HS-27A (cell line): ENCODE measurements around the gene FAHD1.
A peak's percentile ranks its signal among the peaks of the same experiment; 100 is the strongest.
"Not testable (repeated sequence)": the region's sequence is repeated elsewhere in the genome, so short reads cannot be mapped to it uniquely, and the experiment has no call there.

Experiments used
- DNase-seq: peaks from one replicate; pipeline ENCODE4 v3.0.0-alpha.2; 2012; ENCODE audit warnings: low read depth, missing footprints

The FAHD1 gene

DNA sequence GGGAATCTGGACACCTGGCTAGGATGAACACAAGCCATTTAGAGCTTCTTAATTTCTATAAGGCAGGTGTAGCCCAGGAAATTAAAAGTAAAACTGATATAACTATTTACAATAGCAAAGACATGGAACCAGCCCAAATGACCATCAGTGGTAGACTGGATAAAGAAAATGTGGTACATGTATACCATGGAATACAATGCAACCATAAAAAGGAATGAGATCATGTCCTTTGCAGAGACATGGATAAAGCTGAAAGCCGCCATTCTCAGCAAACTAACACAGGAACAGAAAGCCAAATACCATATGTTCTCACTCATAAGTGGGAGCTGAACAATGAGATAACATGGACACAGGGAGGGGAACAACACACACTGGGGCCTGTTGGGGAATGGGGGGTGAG, 19.4 kb downstream of the FAHD1 start:
- no peak for DNase-seq

DNA sequence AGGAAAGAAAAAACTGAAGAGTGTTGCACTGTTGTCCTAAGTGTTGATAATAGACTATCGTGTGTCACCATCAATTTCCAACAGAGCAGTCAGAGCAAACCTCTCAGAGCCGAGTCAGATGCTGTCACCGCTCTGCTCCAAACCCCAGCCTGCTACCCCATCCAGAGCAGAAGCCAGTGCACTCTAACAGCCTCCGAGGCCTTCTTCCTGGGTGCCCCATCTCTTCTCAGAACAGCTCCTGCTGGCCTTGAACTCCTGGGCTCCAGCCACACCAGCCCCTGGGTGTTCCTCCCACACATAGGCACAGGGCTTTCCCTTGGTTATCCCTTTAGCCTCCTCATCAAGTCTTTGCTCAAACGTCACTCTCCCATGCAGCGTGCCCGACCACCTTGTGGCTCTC, 24.0 kb downstream of the FAHD1 start:
- DNase-seq, result no peak

DNA sequence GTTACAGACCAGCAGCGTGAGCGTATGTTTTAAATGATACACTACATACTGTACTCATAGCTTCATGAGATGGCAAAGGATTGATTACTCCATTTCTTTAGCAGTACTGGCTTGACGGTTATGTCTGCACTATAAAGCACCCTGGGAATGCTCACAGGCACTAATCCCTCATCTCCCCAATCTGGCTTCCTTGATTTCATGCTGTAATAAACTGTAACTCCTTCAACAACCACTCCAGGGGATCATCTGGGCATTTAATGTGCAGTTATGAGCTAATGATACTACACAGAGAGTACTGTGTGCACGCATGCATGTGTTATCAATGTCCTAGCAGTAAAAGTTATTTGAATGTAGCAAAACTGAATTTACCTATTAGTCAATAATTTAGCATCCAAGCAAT, 24.8 kb downstream of the FAHD1 start:
- no peak for DNase-seq

DNA sequence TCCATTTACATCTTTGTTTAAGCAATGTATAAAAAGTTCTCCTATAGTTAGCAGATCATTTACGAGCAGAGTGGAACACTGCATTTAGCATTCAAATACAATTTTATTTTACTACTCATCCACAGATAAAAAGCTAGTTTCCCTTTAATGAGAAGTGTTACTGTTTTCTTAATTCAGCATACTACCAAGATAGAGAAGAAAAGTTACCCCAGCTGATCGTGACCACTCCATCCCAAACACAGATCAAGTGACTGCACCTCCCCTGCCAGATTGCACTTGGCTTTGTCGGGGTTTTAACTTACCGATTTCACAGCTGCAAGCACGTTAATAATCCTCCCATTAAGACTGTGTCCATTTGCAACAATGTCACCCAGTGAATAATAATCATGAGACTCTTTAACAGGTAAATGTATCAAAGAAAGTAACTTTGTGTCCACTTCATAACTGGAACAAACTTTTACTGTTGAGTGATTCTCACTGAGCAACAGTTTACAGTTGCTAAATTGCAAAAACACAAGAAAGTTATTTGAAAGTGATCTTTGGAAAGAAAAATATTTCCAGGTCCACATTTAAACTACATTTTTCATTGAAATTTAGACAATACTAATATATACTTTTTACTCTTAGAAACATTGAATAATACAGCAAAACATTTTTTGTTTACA, 30.6 kb downstream of the FAHD1 start:
- no peak for DNase-seq

DNA sequence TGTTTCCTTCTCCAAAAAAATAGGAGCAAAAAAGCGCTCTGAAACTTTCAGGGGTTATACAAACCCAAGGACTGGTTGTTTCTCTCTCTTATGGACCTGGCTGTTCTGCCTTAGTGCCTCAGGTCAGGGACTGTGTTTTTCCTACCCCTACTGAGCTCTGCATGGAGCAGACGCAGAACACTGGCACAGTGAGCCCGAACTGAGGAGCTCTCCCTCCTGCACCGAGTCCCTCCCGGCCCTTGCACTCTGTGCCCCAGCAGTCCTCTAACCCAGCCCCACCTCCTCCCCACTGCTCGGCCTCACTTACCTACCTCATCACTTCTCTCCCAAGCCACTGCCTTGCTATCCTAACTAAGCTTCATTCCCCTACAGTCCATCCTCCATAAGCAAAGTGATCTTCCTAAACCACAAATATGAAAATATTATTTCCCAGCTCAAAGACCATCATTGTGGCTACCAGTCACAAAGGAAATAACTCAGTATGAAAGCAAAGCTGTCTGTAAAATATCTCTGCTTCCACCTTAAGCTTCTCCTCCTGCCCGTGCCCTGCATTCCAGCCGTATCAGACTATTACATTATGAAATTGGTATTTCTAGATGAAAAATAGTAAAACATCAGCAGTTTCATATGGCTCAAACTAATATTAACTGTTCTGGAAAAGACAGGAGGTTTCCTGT, 31.3 kb downstream of the FAHD1 start:
- DNase-seq, result no peak

DNA sequence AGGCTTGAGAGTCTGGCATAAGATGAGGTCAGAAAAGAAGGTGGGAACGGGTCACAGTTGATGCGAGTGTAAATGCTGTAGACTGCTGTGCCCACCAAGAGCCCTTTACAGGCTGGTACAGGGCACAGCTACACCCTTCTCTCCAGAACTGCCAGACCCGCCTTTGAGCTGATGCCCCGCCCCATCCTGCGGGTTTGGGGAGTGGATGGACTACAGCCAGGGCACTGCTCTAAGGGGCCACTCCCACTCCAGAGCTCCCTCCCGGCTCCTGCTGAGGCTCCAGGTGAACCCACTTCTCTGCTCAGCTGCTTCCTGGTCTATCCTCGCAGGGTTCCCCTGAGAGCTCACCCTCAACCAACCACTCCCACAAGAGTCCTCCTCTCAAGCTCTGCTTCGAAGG, 32.6 kb downstream of the FAHD1 start:
- DNase-seq, result no peak

DNA sequence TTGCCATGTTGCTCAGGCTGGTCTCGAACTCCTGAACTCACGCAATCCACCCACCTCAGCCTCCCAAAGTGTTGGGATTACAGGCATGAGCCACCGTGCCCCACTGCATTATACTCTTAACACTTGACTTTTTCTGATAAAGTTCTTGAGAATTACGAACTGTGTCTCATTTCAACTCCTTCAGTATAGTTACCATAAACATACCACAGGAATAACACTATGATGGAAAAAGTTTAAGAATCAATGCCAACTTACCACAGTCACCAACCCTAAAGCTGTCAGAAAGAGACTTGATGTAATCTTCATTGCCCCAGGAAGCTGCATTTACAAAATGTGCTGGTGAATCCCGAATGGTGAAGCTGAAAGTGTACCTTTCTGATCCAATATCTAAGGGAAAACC, 34.7 kb downstream of the FAHD1 start:
- DNase-seq, result no peak

DNA sequence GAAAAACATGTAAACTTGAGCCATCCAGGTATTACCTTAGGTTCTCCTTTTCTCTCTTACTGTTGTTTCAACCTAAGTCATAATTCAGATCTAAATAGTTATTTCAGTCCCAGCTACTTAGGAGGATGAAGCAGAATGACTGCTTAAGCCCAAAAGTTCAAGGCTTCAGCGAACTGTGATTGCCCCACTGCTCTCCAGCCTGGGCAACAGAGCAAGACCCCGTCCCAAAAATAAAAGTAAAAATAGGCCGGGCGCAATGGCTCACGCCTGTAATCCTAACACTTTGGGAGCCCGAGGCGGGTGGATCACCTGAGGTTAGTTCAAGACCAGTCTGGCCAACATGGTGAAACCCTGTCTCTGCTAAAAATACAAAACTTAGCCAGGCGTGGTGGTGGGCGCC, 35.4 kb downstream of the FAHD1 start:
- DNase-seq, result no peak

DNA sequence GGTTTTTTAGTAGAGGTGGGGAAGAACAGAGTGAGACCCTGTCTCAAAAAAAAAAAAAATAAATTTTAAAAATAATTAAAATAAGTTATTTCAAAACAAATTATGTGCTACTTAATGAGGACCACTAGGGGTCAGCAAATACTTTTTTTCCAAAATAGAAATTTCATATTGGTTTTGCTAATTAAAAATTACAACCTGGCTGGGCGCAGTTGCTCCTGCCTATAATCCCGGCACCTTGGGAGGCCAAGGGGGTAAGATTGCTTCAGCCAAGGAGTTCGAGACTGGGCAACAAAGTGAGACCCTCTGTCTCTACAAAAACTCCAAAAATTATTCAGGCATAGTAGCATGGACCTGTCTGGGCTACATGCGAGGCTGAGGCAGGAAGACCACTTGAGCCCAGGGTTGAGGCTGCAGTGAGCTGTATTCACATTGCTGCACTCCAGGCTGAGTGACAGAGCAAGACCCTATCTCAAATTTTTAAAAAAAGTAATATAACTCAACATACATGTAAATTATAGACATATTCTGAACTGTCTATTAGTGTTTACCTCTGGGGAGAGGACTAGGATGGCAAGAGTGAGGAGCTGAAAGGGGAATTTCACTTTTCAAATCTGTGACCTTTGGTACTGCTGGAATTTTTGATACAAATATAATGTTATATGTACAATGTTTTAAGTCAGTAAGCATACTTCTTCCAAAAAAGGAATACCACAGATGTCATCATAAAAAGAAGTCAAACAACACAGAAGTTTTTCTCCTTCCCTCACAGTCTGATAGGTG, 36.9 kb downstream of the FAHD1 start:
- DNase-seq, result no peak

DNA sequence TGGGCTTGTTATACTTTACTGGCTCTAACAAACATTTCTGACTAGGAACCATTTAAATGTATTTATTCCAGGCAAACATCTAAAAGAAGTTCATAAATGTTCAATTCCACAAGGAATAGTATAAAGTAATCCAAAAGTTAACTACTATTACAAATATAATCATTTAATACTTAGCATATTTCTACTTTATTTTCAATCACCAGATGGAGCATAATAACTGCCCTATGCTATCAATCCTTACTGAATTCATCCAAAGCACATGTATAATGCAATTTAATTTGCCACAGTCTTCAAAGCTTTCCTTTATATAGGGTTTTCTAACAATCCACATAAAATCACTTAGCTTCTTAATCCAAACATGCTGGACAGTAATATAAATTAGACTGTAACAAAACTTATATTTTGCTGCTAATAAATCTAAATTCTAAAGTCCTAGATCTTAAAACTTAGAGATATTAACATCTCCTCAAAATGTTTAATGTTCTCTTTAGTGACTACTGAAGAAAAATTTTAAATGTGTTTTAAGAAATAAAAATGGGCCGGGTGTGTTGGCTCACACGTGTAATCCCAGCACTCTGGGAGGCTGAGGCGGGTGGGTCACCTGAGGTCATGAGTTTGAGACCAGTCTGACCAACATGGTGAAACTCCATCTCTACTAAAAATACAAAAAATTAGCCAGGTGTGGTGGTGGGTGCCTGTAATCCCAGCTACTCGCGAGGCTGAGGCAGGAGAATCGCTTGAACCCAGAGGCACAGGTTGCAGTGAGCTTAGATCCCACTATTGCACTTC, 39.1 kb downstream of the FAHD1 start:
- DNase-seq, result no peak

DNA sequence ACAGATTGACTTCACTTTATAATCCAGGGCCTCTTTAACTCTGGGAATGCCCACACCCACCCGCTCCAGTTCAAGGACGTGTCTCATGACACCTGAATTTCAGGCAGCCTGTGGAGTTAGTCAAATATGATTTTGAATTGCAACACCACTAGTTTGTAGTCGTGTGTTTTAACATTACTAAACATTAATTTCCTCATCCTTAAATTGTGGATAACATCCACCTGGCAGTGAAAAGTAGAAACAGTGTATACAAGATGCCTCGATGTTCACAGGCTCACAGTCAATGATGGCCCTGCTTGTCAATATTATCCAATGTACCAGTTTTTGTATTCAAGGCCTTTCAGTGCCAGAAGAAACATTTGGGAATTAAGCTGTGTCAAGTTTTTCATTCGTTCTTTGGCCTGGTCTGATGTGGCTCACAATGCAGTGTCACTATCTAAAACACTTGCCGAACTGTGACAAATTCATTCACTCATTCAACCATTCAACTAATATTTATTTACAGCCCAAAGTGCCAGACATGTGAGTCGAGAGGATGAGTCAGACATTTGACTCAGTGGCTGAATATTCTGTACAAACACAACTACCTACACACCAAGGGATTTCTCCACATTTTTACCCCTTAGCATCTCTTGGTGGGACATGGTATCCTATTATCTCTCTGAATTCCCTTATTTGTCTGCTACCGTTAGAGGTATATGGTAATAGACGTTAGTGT, 43.5 kb downstream of the FAHD1 start:
- DNase-seq, result peak; percentile 41

DNA sequence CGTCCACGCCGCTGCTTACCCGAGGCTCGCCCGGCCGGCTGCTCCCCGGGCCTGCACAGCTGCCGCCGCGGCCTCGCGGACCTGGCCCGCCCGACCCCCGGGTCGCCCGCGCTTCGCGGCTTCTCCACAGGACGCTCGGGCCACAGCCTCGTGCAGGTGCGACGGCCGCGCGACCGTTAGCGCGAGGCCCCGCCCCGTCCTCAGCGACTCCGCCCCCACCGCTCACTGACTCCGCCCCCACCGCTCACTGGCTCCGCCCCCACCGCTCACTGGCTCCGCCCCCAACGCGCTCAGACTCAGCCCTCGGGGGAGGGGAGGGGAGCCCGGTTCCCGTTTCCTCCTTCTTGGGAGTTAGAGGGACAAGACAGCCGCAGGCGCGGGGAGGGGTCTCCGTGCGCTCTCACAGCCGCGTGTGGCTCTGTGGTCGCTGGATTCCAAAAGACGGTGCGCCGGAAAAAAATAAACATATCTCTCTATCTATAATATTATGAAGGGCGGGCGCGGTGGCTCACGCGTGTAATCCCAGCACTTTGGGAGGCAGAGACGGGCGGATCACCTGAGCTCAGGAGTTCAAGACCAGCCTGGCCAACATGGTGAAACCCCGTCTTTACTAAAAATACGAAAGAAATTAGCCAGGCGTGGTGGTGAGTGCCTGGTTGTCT, 45.1 kb downstream of the FAHD1 start, which contains the start of gene MEIOB:
MEIOB (minus strand) TSS at position 191 of the 662 bp plus-strand sequence. CDS start 3,989 bp downstream, outside the sequence.
- DNase-seq, result no peak

DNA sequence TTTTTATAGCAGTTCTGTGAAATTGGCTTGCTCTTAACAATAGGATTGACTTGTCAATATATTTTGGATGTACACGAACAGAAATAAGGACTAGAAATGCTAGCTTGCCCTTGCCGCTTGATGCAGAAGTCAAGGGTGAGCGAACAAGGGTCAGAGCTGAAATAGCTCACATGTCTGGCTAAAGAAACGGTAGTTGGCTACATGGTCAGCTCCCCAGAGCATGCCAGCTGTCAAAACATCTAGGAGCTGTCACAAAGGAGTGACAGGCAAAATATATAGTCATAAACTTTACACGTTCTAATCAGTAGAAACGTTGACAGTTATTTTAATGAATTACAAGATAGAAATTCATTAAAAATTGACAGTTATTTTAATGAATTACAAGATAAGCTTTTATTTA, 47.8 kb downstream of the FAHD1 start:
- no peak for DNase-seq

DNA sequence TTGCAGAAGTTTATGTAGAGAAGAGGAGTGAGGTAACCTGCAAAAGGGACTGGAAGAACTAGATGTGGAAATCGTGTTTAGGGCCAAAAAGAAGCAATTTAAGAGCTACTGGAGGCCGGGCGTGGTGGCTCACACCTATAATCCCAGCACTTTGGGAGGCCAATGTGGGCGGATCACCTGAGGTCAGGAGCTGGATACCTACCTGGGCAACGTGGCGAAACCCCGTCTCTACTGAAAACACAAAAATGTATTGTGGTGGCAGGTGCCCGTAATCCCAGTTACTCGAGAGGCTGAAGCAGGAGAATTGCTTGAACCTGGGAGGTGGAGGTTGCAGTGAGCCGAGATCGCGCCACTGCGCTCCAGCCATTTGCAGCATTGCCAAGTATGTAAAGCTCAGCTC, 49.1 kb downstream of the FAHD1 start:
- DNase-seq, result not testable (repeated sequence)

DNA sequence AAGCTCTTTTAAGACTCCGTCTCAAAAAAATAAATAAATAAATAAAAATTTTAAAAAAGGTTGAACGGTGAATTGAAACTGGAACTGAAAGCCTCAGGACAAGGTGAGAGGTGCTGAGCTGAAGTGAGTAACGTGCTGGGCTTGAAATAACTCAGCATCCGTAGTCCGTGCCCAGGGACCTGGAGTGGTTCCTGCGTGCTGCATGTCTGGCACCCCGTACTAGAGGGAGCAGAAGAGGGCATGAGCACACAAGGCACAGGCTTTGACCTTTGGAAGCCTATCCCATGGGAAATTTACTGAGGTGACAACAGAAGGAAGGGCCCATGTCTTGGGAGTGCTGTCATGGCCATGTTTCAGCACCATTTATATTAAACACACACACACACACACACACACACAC, 49.5 kb downstream of the FAHD1 start:
- DNase-seq, result no peak

DNA sequence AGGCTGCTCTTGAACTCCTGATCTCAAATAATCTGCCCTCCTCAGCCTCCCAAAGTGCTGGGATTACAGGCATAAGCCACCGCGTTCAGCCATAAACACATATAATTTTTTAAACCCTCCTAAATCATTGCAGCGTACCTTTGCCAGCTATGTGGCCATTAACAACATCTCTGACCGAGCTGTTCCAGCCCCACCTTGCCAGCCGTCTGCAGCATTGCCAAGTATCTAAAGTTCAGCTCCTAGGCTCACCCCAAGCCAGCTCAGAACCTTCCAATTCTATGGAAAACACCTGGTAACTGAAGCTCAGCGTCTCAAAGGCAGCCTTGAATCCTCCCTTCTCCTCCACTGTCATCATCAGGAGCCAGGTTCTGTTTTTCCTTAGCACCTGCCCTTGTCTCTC, 50.1 kb downstream of the FAHD1 start:
- no peak for DNase-seq

DNA sequence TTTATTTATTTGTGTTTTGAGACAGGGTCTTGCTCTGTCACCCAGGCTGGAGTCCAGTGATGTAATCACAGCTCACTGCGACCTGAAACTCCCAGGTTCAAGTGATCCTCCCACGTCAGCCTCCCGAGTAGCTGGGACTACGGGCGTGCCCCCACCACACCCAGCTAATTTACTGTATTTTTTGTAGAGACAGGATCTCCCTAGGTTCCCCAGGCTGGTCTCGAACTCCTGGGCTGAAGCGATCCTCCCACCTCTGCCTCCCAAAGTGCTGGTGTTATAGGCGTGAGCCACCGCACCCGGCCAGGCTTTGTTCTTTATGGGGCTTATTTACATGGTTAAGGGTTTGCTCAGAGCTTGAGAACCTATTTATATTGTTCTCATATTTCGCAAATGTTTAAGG, 50.8 kb downstream of the FAHD1 start:
- no peak for DNase-seq

DNA sequence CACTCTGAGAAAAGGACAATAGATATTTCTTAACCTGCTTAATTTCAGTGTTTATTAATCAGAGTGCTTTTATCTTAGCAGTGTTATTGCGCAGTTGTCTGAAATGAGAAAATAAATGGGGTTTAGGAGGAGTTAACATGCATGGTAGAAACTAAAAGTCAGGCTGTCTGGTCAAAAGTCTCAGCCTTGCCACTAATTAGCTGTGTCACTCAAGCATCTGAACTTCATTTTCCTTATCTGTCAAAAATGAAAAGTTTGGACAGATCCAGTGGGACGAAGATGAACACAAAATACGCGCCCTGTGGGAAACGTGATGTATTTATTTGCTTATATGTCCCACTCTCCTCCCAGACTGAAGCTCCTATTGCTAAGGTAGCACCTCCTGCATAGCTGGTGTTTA, 51.2 kb downstream of the FAHD1 start:
- DNase-seq, result no peak
